ENCODE measurements around the gene PGLYRP1.

The PGLYRP1 gene
- 0 reads per million in 3 experiments for total RNA-seq

- no peak for DNase-seq
Observed at GRCh38 chr19:46022431-46023310, at the start of gene PGLYRP1. Gene PGLYRP1 (minus strand): TSS chr19:46023053. CDS start chr19:46023021, 32 bp downstream.

GRCh38 chr19:46069806-46070341 lies 47.0 kb upstream of the PGLYRP1 start:
- no peak for DNase-seq

- no peak for DNase-seq
Observed at GRCh38 chr19:46068345-46069258, 45.7 kb upstream of the PGLYRP1 start.

GRCh38 chr19:46067691-46068090 lies 44.8 kb upstream of the PGLYRP1 start:
- no peak for DNase-seq

- no peak for DNase-seq
Observed at GRCh38 chr19:46066471-46066870, 43.6 kb upstream of the PGLYRP1 start.

GRCh38 chr19:46065486-46066071 lies 42.7 kb upstream of the PGLYRP1 start:
- no peak for DNase-seq

GRCh38 chr19:46063201-46063600 lies 40.3 kb upstream of the PGLYRP1 start:
- no peak for DNase-seq

GRCh38 chr19:46060012-46060411 lies 37.2 kb upstream of the PGLYRP1 start:
- no peak for DNase-seq

GRCh38 chr19:46058778-46059177 lies 35.9 kb upstream of the PGLYRP1 start:
- no peak for DNase-seq

- DNase-seq, result no peak
Observed at GRCh38 chr19:46056536-46056935, 33.7 kb upstream of the PGLYRP1 start.

- DNase-seq, result no peak
Observed at GRCh38 chr19:46052896-46053295, 30.0 kb upstream of the PGLYRP1 start.

- no peak for DNase-seq
Observed at GRCh38 chr19:46049597-46049996, 26.7 kb upstream of the PGLYRP1 start.

- DNase-seq, result no peak
Observed at GRCh38 chr19:46043519-46043918, 20.7 kb upstream of the PGLYRP1 start.

- DNase-seq, result no peak
Observed at GRCh38 chr19:46042252-46042883, 19.5 kb upstream of the PGLYRP1 start.

GRCh38 chr19:46040952-46041500 lies 18.2 kb upstream of the PGLYRP1 start, which contains the start of gene IGFL4:
Gene IGFL4 (minus strand): TSS chr19:46041002. CDS start chr19:46040962, 40 bp downstream.
- no peak for DNase-seq

- no peak for DNase-seq
Observed at GRCh38 chr19:46040125-46040524, 17.3 kb upstream of the PGLYRP1 start.

- DNase-seq, result no peak
Observed at GRCh38 chr19:46036744-46037128, 13.9 kb upstream of the PGLYRP1 start.

GRCh38 chr19:46035986-46036743 lies 13.3 kb upstream of the PGLYRP1 start:
- DNase-seq, result no peak

GRCh38 chr19:46035546-46035945 lies 12.7 kb upstream of the PGLYRP1 start:
- DNase-seq, result no peak

- DNase-seq, result no peak
Observed at GRCh38 chr19:46033401-46033800, 10.5 kb upstream of the PGLYRP1 start.

- no peak for DNase-seq
Observed at GRCh38 chr19:46032597-46033025, 9.8 kb upstream of the PGLYRP1 start.

Data from central memory CD4-positive, alpha-beta T cell (primary cell).